Left lung (tissue), 10 donors: ENCODE results near the gene MYO18A. TPM values are rescaled to one million over a fixed set of nuclear protein-coding genes. Genes with fewer than 3 reads are reported as not detected.

Experiments used
- ATAC-seq: fragments of 200-7000 bp; cut with Tn5 transposase; one replicate; pipeline ENCODE4 v1.9.1; 2020; ENCODE audit warnings: moderate library complexity
- DNase-seq, 4 donors: peaks; one replicate each; pipeline ENCODE4 v3.0.0-alpha.2; 2013 to 2020
- H3K27ac ChIP-seq, 2 donors: fragments of 200-600 bp; sonication (generic) in 1 of 2; one replicate each; pipeline versions ENCODE4 v1.5.0 to v1.8.0; 2020 to 2021
- H3K27me3 ChIP-seq, 2 donors: fragments of 200-600 bp; sonication (generic) in 1 of 2; one replicate each; pipeline versions ENCODE4 v1.5.0 to v1.8.0; 2020 to 2021
- H3K36me3 ChIP-seq, 2 donors: fragments of 200-600 bp; sonication (generic) in 1 of 2; one replicate each; pipeline versions ENCODE4 v1.5.0 to v1.8.0; 2020 to 2021
- H3K4me1 ChIP-seq, 2 donors: fragments of 200-600 bp; one replicate each; pipeline ENCODE4 v1.8.0; 2021
- H3K4me3 ChIP-seq, 2 donors: fragments of 200-600 bp; sonication (generic) in 1 of 2; one replicate each; pipeline versions ENCODE4 v1.5.0 to v1.8.0; 2020 to 2021; ENCODE audit warnings: mild to moderate bottlenecking in 1 of 2
- H3K9me3 ChIP-seq, 2 donors: fragments of 200-600 bp; sonication (generic) in 1 of 2; one replicate each; pipeline versions ENCODE4 v1.5.0 to v1.8.0; 2020 to 2021
- intact Hi-C, 2 donors: fragments of 100-400 bp; cut with DNase I; formaldehyde crosslinking; loops; one replicate each; pipeline versions ENCODE4 v1.11.2 to v1.14.2; 2022
- polyA plus RNA-seq, 6 donors: library from polyadenylated mRNA; unstranded; fragments of 120-200 nt; gene quantifications; one replicate each; pipeline ENCODE4 v1.2.1, GENCODE V29; 2013; ENCODE audit not compliant: insufficient read length in 6 of 6
- total RNA-seq, 2 donors: library from RNA; stranded (reverse); fragmentation: NEBNext Ultra II Directional; extraction: Animal tissue kit (Norgen Biotek cat#: 25700); gene quantifications; one replicate each; pipeline ENCODE4 v1.2.1, GENCODE V29; 2021
- TF ChIP-seq, protein P1 (sequence below), 2 donors: fragments of 200-600 bp; sonication (generic) in 1 of 2; IDR thresholded peaks; one replicate each; pipeline versions ENCODE4 v1.5.0 to v1.8.0; 2021; ENCODE audit warnings: antibody characterized with exemption in 2 of 2
- donor health status: DM: no; HTN: yes; CAD: no.
- donor health status: DM: no; HTN: no; CAD: no.

MYO18A gene
- total and polyA plus RNA-seq, 8 donors: 37.0 to 58.3 (median 40.4) TPM

DNA sequence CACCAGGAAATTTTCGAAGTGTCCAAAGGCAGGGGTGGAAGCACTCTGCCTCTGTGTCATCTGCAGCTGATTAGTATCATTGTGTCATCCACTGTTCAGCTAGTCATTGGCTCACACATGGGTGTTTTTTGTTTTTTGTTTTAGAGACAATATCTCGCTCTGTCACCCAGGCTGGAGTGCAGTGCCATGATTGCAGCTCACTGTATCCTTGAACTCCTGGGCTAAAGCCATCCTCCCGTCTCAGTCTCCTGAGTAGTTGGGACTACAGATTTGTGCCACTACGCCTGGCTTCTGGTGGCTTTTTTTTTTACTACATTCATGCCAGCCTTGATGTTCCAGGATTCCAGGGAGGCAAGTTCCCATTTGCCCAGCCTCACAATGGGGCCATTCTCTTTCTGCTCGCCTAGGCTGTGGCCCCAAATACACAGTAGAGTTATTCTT is 32.5 kb upstream of the MYO18A start:
- TF ChIP-seq, protein P1, sequence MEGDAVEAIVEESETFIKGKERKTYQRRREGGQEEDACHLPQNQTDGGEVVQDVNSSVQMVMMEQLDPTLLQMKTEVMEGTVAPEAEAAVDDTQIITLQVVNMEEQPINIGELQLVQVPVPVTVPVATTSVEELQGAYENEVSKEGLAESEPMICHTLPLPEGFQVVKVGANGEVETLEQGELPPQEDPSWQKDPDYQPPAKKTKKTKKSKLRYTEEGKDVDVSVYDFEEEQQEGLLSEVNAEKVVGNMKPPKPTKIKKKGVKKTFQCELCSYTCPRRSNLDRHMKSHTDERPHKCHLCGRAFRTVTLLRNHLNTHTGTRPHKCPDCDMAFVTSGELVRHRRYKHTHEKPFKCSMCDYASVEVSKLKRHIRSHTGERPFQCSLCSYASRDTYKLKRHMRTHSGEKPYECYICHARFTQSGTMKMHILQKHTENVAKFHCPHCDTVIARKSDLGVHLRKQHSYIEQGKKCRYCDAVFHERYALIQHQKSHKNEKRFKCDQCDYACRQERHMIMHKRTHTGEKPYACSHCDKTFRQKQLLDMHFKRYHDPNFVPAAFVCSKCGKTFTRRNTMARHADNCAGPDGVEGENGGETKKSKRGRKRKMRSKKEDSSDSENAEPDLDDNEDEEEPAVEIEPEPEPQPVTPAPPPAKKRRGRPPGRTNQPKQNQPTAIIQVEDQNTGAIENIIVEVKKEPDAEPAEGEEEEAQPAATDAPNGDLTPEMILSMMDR (IDR thresholded peaks at IDR 0.05): no peak

DNA sequence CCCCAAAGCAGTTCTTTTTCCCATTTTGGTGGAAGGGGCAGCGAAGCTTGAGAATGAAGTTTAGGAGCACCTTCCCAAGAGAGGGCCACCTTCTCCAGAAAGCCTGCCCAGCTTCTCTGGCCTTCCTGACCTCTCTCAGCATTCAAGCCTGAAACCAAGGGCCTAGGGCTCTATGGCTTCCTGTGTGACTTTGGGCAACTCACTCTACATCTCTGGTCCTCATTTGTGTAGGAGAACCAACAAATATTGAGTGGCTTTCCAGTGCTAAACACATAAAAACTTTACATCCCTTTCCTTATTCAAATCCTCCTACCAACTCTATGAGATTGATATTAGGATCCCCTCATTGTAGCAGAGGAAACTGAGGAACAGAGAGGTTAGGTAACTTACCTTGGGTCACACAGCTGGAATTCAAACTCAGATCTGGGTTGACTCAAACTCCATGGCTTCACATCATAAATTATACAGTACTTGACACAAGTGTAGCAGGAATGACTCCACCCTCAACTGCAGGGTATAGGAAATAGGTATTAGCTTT is 32.0 kb upstream of the MYO18A start:
- H3K4me1 ChIP-seq: no peaks in the 10 kb centered on the region
- TF ChIP-seq, protein P1 (IDR thresholded peaks at IDR 0.05): no peak
- no peaks in the 10 kb centered on the region for H3K36me3 ChIP-seq
- no peak for ATAC-seq
- H3K4me3 ChIP-seq: no peak overlapping the region
- no peak for DNase-seq
- no peak overlapping the region for H3K27ac ChIP-seq
- no peaks in the 10 kb centered on the region for H3K9me3 ChIP-seq
- H3K27me3 ChIP-seq: no peaks in the 10 kb centered on the region
- intact Hi-C loops: no loop called here

More for the DNA sequence above, 32.5 kb upstream of the MYO18A start:
- DNase-seq (no peak), ATAC-seq (no peak)
- Histone ChIP-seq H3K4me3 (no peak overlapping the region), H3K4me1 (no peaks in the 10 kb centered on the region), H3K9me3 (no peaks in the 10 kb centered on the region), H3K27ac (no peak overlapping the region), H3K36me3 (no peaks in the 10 kb centered on the region), H3K27me3 (no peaks in the 10 kb centered on the region)
- intact Hi-C loops: no loop called here

DNA sequence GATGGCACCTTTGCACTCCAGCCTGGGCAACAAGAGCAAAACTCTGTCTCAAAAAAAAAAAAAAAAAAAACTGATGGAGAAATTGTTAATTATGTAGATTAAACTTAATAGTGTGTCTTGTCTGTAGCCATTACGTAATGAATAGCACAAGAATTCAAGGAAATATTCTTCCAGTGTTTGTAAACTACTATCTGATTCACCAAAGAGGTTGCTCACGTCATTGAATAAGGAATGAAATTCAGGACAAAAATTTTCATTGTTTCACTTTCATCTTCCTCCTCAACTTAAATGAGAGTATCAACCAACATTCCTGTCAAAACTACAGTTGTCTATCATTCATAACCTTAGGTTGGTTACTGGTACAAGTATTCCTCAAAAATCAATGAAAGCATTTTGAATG is 30.7 kb upstream of the MYO18A start:
- Histone ChIP-seq H3K4me1 (no peaks in the 10 kb centered on the region), H3K4me3 (no peak overlapping the region), H3K27ac (no peak overlapping the region), H3K27me3 (no peaks in the 10 kb centered on the region), H3K9me3 (no peaks in the 10 kb centered on the region), H3K36me3 (no peaks in the 10 kb centered on the region)
- ATAC-seq: no peak
- no peak for DNase-seq
- intact Hi-C loops: no loop called here
- TF ChIP-seq, protein P1 (IDR thresholded peaks at IDR 0.05): no peak

DNA sequence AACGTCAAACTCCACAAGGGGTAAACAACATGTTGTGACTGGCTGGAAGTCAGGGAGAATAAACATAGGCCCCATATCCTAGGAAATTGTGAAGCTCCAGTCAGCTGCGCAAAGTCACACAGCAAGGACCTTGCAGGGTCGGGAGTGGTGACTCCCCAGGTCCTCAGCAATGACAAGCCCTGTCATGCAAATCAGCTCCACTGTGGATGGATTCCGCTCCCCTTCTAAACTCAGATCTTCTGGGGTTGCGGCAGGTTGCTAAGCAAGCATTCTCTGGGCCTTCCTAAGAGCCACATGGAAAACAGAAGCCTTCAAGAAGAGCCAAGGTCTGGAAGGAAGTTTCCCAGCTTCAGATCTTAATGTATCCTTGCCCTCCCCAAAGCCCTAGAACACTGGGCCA is 28.9 kb upstream of the MYO18A start:
- Histone ChIP-seq H3K27me3 (no peaks in the 10 kb centered on the region), H3K9me3 (no peaks in the 10 kb centered on the region), H3K27ac (no peak overlapping the region), H3K4me3 (no peak overlapping the region), H3K36me3 (no peaks in the 10 kb centered on the region), H3K4me1 (no peaks in the 10 kb centered on the region)
- DNase-seq: no peak
- no peak for ATAC-seq
- TF ChIP-seq, protein P1 (IDR thresholded peaks at IDR 0.05): no peak
- intact Hi-C loops: no loop called here

DNA sequence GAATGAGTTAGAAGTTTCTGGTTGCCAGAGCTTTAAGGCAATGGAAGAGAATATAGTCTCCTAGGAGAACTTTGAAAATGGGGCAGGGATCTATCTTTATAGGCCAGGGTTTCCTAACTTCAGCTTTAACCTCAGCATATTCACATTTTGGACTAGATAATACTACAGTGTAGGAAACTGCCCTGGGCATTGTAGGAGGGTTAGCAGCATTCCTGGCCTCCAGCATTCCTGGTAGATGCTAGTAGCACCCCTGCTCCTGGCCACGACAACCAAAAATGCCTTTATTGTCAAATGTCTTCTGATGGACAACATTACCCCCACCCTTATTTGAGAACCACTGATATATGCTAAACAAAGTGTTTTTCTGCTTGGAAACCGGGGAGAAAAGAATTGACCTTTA is 27.8 kb upstream of the MYO18A start:
- no peak for DNase-seq
- H3K27me3 ChIP-seq: no peaks in the 10 kb centered on the region
- no peak overlapping the region for H3K27ac ChIP-seq
- TF ChIP-seq, protein P1 (IDR thresholded peaks at IDR 0.05): no peak
- intact Hi-C loops: no loop called here
- no peaks in the 10 kb centered on the region for H3K9me3 ChIP-seq
- no peaks in the 10 kb centered on the region for H3K4me1 ChIP-seq
- H3K4me3 ChIP-seq: no peak overlapping the region
- H3K36me3 ChIP-seq: no peaks in the 10 kb centered on the region
- ATAC-seq: no peak
